Endodermal cell (in vitro differentiated cells): ENCODE measurements around the gene AGTPBP1. TPM values are rescaled to one million over a fixed set of nuclear protein-coding genes. Genes with fewer than 3 reads are reported as not detected.

ENCODE experiments used
- DNase-seq: peaks from one replicate; pipeline ENCODE4 v3.0.0-alpha.2; 2017
- H3K27ac ChIP-seq: 2 replicates; pipeline ENCODE4 v1.5.1; 2013; ENCODE audit warnings: mild to moderate bottlenecking, low read depth, low read length, moderate library complexity
- H3K27me3 ChIP-seq: 2 replicates; pipeline ENCODE4 v1.6.1; 2013; ENCODE audit warnings: mild to moderate bottlenecking, low read length, moderate library complexity; ENCODE audit not compliant: insufficient read depth, control insufficient read depth, poor library complexity, severe bottlenecking
- H3K36me3 ChIP-seq: 2 replicates; pipeline ENCODE4 v1.7.0; 2013; ENCODE audit warnings: mild to moderate bottlenecking, low read length, moderate library complexity; ENCODE audit not compliant: control insufficient read depth, insufficient read depth
- H3K4me1 ChIP-seq: one replicate; pipeline ENCODE4 v1.7.0; 2013; ENCODE audit warnings: low read length; ENCODE audit not compliant: control insufficient read depth, insufficient read depth
- H3K4me3 ChIP-seq: 2 replicates; pipeline ENCODE4 v1.5.1; 2013; ENCODE audit warnings: mild to moderate bottlenecking, low read length, moderate library complexity
- H3K9ac ChIP-seq: 2 replicates; pipeline ENCODE4 v1.6.1; 2013; ENCODE audit warnings: mild to moderate bottlenecking, low read length, moderate library complexity; ENCODE audit not compliant: poor library complexity, severe bottlenecking; ENCODE audit errors: extremely low read depth
- H3K9me3 ChIP-seq: 2 replicates; pipeline ENCODE4 v1.6.1; 2013; ENCODE audit warnings: mild to moderate bottlenecking, low read length, moderate library complexity; ENCODE audit not compliant: control insufficient read depth
- H3K27ac Mint-ChIP-seq: 2 replicates; pipeline ENCODE4 v1.8.0; 2020; ENCODE audit warnings: mixed read lengths
- H3K27me3 Mint-ChIP-seq: 2 replicates; pipeline ENCODE4 v1.8.0; 2021; ENCODE audit warnings: mild to moderate bottlenecking, mixed read lengths; ENCODE audit not compliant: insufficient read depth
- H3K36me3 Mint-ChIP-seq: 2 replicates; pipeline ENCODE4 v1.8.0; 2020; ENCODE audit warnings: low read depth, mixed read lengths
- H3K4me1 Mint-ChIP-seq: 2 replicates; pipeline ENCODE4 v1.8.0; 2020; ENCODE audit warnings: mixed read lengths
- H3K4me3 Mint-ChIP-seq: 2 replicates; pipeline ENCODE4 v1.8.0; 2020; ENCODE audit warnings: mild to moderate bottlenecking, moderate library complexity, mixed read lengths
- H3K9me3 Mint-ChIP-seq: 2 replicates; pipeline ENCODE4 v1.8.0; 2020; ENCODE audit warnings: mild to moderate bottlenecking, mixed read lengths
- WGBS, 2 experiments: methylation state at CpG; one replicate each; pipeline versions ENCODE4 v1.1.5 to v1.1.7; 2013; ENCODE audit warnings: missing lambda C conversion rate in 2 of 2, mixed read lengths in 1 of 2; ENCODE audit not compliant: insufficient coverage in 1 of 2, insufficient read length in 1 of 2; 5-methylcytosine and 5-hydroxymethylcytosine counted together
- total RNA-seq, 2 donors: library from RNA; stranded (reverse); fragmentation: NEBNext Ultra II Directional in 1 of 2; extraction: Animal tissue kit (Norgen Biotek cat#: 25700) in 1 of 2; gene quantifications; 2 replicates in 1 of 2; 3 replicates in 1 of 2; pipeline ENCODE4 v1.2.1, GENCODE V29; 2021
- TF ChIP-seq, protein P1 (sequence below): fragments of 200-600 bp; sonication (generic); conservative IDR thresholded peaks from 2 replicates; pipeline ENCODE4 v1.5.0; 2021; ENCODE audit warnings: antibody characterized with exemption, mild to moderate bottlenecking

The AGTPBP1 gene
- total RNA-seq, 2 donors from 2014 or later, result 45.7 to 54.9 TPM

DNA sequence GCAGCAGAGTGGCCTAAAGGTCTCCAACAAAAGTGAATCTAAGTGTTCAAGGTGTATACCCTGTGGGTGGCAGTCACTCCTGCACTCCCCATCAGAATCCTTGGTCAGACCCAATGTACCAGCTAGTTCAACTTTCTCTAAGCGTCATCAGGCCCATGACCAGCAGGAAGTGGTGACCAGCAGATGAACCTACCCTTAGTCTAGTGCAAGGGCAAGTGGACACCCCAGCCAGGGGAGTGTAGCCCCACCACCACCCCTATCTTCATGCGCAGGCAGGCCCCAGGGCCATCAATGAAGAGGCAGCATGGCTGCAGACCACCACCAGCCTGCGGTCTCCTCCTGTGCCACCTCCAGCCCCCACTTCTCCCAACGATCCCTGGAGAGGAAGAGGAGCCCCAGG, 213.1 kb downstream of the AGTPBP1 start:
- peaks cover 10% of the 10 kb centered on the region for H3K4me1 Mint-ChIP-seq
- Histone ChIP-seq H3K9ac (no peak overlapping the region), H3K27me3 (no peaks in the 10 kb centered on the region), H3K27ac (no peak overlapping the region), H3K36me3 (no peaks in the 10 kb centered on the region), H3K9me3 (peaks cover 8% of the 10 kb centered on the region), H3K4me1 (no peaks in the 10 kb centered on the region), H3K4me3 (no peak overlapping the region)
- no peak overlapping the region for H3K4me3 Mint-ChIP-seq
- no peak for DNase-seq
- no peaks in the 10 kb centered on the region for H3K36me3 Mint-ChIP-seq
- peaks cover 3% of the 10 kb centered on the region for H3K9me3 Mint-ChIP-seq
- TF ChIP-seq, protein P1, sequence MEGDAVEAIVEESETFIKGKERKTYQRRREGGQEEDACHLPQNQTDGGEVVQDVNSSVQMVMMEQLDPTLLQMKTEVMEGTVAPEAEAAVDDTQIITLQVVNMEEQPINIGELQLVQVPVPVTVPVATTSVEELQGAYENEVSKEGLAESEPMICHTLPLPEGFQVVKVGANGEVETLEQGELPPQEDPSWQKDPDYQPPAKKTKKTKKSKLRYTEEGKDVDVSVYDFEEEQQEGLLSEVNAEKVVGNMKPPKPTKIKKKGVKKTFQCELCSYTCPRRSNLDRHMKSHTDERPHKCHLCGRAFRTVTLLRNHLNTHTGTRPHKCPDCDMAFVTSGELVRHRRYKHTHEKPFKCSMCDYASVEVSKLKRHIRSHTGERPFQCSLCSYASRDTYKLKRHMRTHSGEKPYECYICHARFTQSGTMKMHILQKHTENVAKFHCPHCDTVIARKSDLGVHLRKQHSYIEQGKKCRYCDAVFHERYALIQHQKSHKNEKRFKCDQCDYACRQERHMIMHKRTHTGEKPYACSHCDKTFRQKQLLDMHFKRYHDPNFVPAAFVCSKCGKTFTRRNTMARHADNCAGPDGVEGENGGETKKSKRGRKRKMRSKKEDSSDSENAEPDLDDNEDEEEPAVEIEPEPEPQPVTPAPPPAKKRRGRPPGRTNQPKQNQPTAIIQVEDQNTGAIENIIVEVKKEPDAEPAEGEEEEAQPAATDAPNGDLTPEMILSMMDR, result no peak
- 93 to 96% methylated on average over 3 to 4 of the region's 4 CpGs for WGBS, 2 experiments
- H3K27ac Mint-ChIP-seq, result no peak overlapping the region
- peaks cover 27% of the 10 kb centered on the region for H3K27me3 Mint-ChIP-seq

DNA sequence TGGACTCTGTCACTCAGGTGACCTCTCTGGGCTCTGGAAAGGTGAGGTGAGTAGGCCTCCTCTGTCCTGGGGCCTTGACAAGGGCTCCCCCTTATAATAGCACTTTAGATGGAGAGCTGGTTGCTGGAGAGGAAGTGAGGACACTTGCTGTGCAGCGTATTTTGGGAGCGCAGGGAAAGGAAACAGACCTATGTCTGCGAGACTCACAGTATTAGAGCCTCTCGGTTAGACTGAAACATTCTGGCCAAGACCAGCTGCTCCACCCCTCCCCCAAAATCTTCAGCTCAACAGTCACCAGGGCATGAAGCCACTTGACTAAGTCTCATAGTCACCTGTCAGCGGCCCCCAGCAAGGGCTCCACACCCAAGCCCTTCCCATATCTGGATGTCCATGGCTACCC, 213.6 kb downstream of the AGTPBP1 start:
- Mint-ChIP-seq H3K4me3 (no peak overlapping the region), H3K27ac (no peak overlapping the region), H3K9me3 (peaks cover 3% of the 10 kb centered on the region), H3K27me3 (peaks cover 31% of the 10 kb centered on the region), H3K36me3 (no peaks in the 10 kb centered on the region), H3K4me1 (peaks cover 10% of the 10 kb centered on the region)
- Histone ChIP-seq H3K4me1 (no peaks in the 10 kb centered on the region), H3K36me3 (no peaks in the 10 kb centered on the region), H3K27ac (no peak overlapping the region), H3K9ac (no peak overlapping the region), H3K4me3 (no peak overlapping the region), H3K27me3 (peaks cover 3% of the 10 kb centered on the region), H3K9me3 (peaks cover 8% of the 10 kb centered on the region)
- TF ChIP-seq, protein P1, result no peak
- 88 to 95% methylated on average over 3 to 5 of the region's 5 CpGs for WGBS, 2 experiments
- no peak for DNase-seq

GRCh38 chr9:85527331-85528020, 214.3 kb downstream of the AGTPBP1 start:
- no peak overlapping the region for H3K4me3 ChIP-seq
- H3K27ac ChIP-seq, result no peak overlapping the region
- peaks cover 8% of the 10 kb centered on the region for H3K9me3 ChIP-seq
- H3K4me1 ChIP-seq, result no peaks in the 10 kb centered on the region
- TF ChIP-seq, protein P1, result no peak
- Mint-ChIP-seq H3K27ac (no peak overlapping the region), H3K36me3 (no peaks in the 10 kb centered on the region), H3K4me3 (no peak overlapping the region), H3K4me1 (peaks cover 10% of the 10 kb centered on the region), H3K9me3 (peaks cover 3% of the 10 kb centered on the region), H3K27me3 (peaks cover 37% of the 10 kb centered on the region)
- 83 to 90% methylated on average over 2 to 4 of the region's 4 CpGs for WGBS, 2 experiments
- H3K27me3 ChIP-seq, result peaks cover 7% of the 10 kb centered on the region
- no peaks in the 10 kb centered on the region for H3K36me3 ChIP-seq
- no peak overlapping the region for H3K9ac ChIP-seq
- DNase-seq, result no peak
